CD4-positive, alpha-beta T cell (primary cell): ENCODE results near the gene GPC5. TPM values are rescaled to one million over a fixed set of nuclear protein-coding genes. Genes with fewer than 3 reads are reported as not detected.
"Not testable (repeated sequence)": the region's sequence is repeated elsewhere in the genome, so short reads cannot be mapped to it uniquely, and the experiment has no call there.

Experiments
- ATAC-seq: fragments of 200-7000 bp; cut with Tn5 transposase; one replicate; pipeline ENCODE4 v1.10.0; 2022; ENCODE audit warnings: mild to moderate bottlenecking; ENCODE audit not compliant: poor library complexity
- CTCF ChIA-PET: fragments of 350-600 bp; sonication (Branson Sonifier 250); formaldehyde crosslinking; loops from one replicate; lab custom pipeline; 2021; ENCODE audit warnings: antibody characterized with exemption, inconsistent platforms; lab: Charles Lee
- POLR2A ChIA-PET: fragments of 350-600 bp; sonication (Branson Sonifier 250); formaldehyde crosslinking; loops from one replicate; lab custom pipeline; 2021; ENCODE audit warnings: antibody characterized with exemption, inconsistent platforms; lab: Charles Lee
- DNase-seq, 14 experiments: peaks; one replicate each; pipeline ENCODE4 v3.0.0-alpha.2; 2013 to 2020; ENCODE audit warnings: mixed read lengths in 2 of 14
- H3K27ac ChIP-seq, 2 donors: one replicate each; pipeline versions ENCODE4 v1.5.1 to v1.7.0; 2013; ENCODE audit warnings: low read length in 2 of 2, low read depth in 1 of 2, mild to moderate bottlenecking in 1 of 2
- H3K27me3 ChIP-seq, 2 experiments: 1 replicate in 1 of 2; 2 replicates in 1 of 2; pipeline versions ENCODE4 v1.6.1 to v1.7.0; 2013; ENCODE audit warnings: low read length in 2 of 2, control low read depth in 1 of 2, mild to moderate bottlenecking in 1 of 2, moderate library complexity in 1 of 2; ENCODE audit not compliant: insufficient read depth in 2 of 2, control insufficient read depth in 1 of 2
- H3K36me3 ChIP-seq: one replicate; pipeline ENCODE4 v1.6.1; 2013; ENCODE audit warnings: low read length, control low read depth; ENCODE audit not compliant: insufficient read depth
- H3K4me1 ChIP-seq: one replicate; pipeline ENCODE4 v1.6.1; 2013; ENCODE audit warnings: low read length, control low read depth; ENCODE audit not compliant: insufficient read depth
- H3K4me3 ChIP-seq: one replicate; pipeline ENCODE4 v1.5.1; 2013; ENCODE audit warnings: mild to moderate bottlenecking, low read length, moderate library complexity
- H3K9me3 ChIP-seq, 2 experiments: 1 replicate in 1 of 2; 2 replicates in 1 of 2; pipeline versions ENCODE4 v1.6.1 to v1.7.0; 2013; ENCODE audit warnings: low read length in 2 of 2, mild to moderate bottlenecking in 2 of 2, control low read depth in 1 of 2, moderate library complexity in 1 of 2; ENCODE audit not compliant: control insufficient read depth in 1 of 2, insufficient read depth in 1 of 2
- H3K27ac Mint-ChIP-seq: one replicate; pipeline ENCODE4 v1.8.0; 2020; ENCODE audit warnings: mixed read lengths
- H3K27me3 Mint-ChIP-seq: one replicate; pipeline ENCODE4 v1.8.0; 2021; ENCODE audit warnings: mixed read lengths
- H3K36me3 Mint-ChIP-seq: one replicate; pipeline ENCODE4 v1.8.0; 2021; ENCODE audit warnings: low read depth, mixed read lengths
- H3K4me1 Mint-ChIP-seq: one replicate; pipeline ENCODE4 v1.8.0; 2021; ENCODE audit warnings: low read depth, mixed read lengths
- H3K4me3 Mint-ChIP-seq: one replicate; pipeline ENCODE4 v1.8.0; 2020; ENCODE audit warnings: mild to moderate bottlenecking, mixed read lengths
- H3K9me3 Mint-ChIP-seq: one replicate; pipeline ENCODE4 v1.8.0; 2020; ENCODE audit warnings: mixed read lengths
- CTCF ChIP-seq: fragments of 200-600 bp; IDR thresholded peaks from one replicate; pipeline ENCODE4 v1.8.0; 2022; ENCODE audit warnings: antibody characterized with exemption, mild to moderate bottlenecking
- intact Hi-C, 2 experiments: fragments of 100-400 bp; cut with DNase I in 1 of 2; cut with micrococcal nuclease in 1 of 2; formaldehyde crosslinking; loops; one replicate each; pipeline versions ENCODE4 v1.15.1 to v1.9.0; 2023 to 2025; cut with DNase I, micrococcal nuclease
- total RNA-seq, 174 experiments: library from RNA in 2 of 174; stranded (reverse) in 2 of 174; gene quantifications; one replicate each; pipeline ENCODE4 v1.2.3 and lab custom pipeline; 2021 to 2026

Gene GPC5
- total RNA-seq, 2 experiments from 2014 or later, result not detected

GRCh38 chr13:92538164-92538563 is 1139.7 kb downstream of the GPC5 start:
- no peaks in the 10 kb centered on the region for H3K36me3 ChIP-seq
- H3K27me3 ChIP-seq, result no peaks in the 10 kb centered on the region
- Mint-ChIP-seq H3K27ac (no peak overlapping the region), H3K4me3 (no peak overlapping the region), H3K9me3 (peaks cover 6% of the 10 kb centered on the region), H3K27me3 (no peaks in the 10 kb centered on the region), H3K4me1 (no peaks in the 10 kb centered on the region), H3K36me3 (no peaks in the 10 kb centered on the region)
- H3K4me1 ChIP-seq, result no peaks in the 10 kb centered on the region
- intact Hi-C loops, result no loop called here
- CTCF ChIA-PET, result no interaction called here
- DNase-seq, result no peak
- no peak for ATAC-seq
- POLR2A ChIA-PET, result no interaction called here
- no peak overlapping the region for H3K4me3 ChIP-seq
- TF ChIP-seq CTCF, result no peak
- H3K9me3 ChIP-seq, result no peaks in the 10 kb centered on the region
- H3K27ac ChIP-seq, result no peak overlapping the region

- H3K27ac Mint-ChIP-seq, ATAC-seq, CTCF ChIA-PET, H3K4me3 ChIP-seq, H3K27me3 Mint-ChIP-seq, H3K9me3 Mint-ChIP-seq, H3K4me3 Mint-ChIP-seq, H3K27ac ChIP-seq, H3K4me1 ChIP-seq, H3K36me3 ChIP-seq, DNase-seq, H3K9me3 ChIP-seq, H3K36me3 Mint-ChIP-seq, intact Hi-C loops, POLR2A ChIA-PET, H3K4me1 Mint-ChIP-seq, H3K27me3 ChIP-seq: not testable (repeated sequence)
Observed at GRCh38 chr13:92539148-92539547, 1140.7 kb downstream of the GPC5 start.

GRCh38 chr13:92547266-92547665 is 1148.8 kb downstream of the GPC5 start:
- no peak for TF ChIP-seq CTCF
- H3K27ac ChIP-seq, result no peak overlapping the region
- no peaks in the 10 kb centered on the region for H3K36me3 ChIP-seq
- CTCF ChIA-PET, result no interaction called here
- H3K27me3 ChIP-seq, result no peaks in the 10 kb centered on the region
- POLR2A ChIA-PET, result no interaction called here
- ATAC-seq, result no peak
- no peaks in the 10 kb centered on the region for H3K4me1 Mint-ChIP-seq
- H3K4me1 ChIP-seq, result no peaks in the 10 kb centered on the region
- DNase-seq, result no peak
- H3K9me3 Mint-ChIP-seq, result peaks cover 2% of the 10 kb centered on the region
- H3K9me3 ChIP-seq, result peaks cover 0 to 6% of the 10 kb centered on the region in 2 experiments
- H3K36me3 Mint-ChIP-seq, result no peaks in the 10 kb centered on the region
- no peak overlapping the region for H3K4me3 ChIP-seq
- intact Hi-C loops, result no loop called here
- no peaks in the 10 kb centered on the region for H3K27me3 Mint-ChIP-seq
- no peak overlapping the region for H3K27ac Mint-ChIP-seq
- no peak overlapping the region for H3K4me3 Mint-ChIP-seq

GRCh38 chr13:92549276-92549675 is 1150.9 kb downstream of the GPC5 start:
- H3K4me3 Mint-ChIP-seq, result no peak overlapping the region
- H3K4me3 ChIP-seq, result no peak overlapping the region
- DNase-seq (no peak), ATAC-seq (no peak)
- ChIA-PET CTCF (no interaction called here), POLR2A (no interaction called here)
- no peaks in the 10 kb centered on the region for H3K36me3 Mint-ChIP-seq
- H3K27ac Mint-ChIP-seq, result no peak overlapping the region
- H3K4me1 ChIP-seq, result no peaks in the 10 kb centered on the region
- no peak for TF ChIP-seq CTCF
- H3K4me1 Mint-ChIP-seq, result no peaks in the 10 kb centered on the region
- H3K27ac ChIP-seq, result no peak overlapping the region
- H3K9me3 Mint-ChIP-seq, result no peaks in the 10 kb centered on the region
- H3K27me3 Mint-ChIP-seq, result no peaks in the 10 kb centered on the region
- H3K27me3 ChIP-seq, result no peaks in the 10 kb centered on the region
- H3K9me3 ChIP-seq, result peaks cover 0 to 6% of the 10 kb centered on the region in 2 experiments
- H3K36me3 ChIP-seq, result no peaks in the 10 kb centered on the region
- intact Hi-C loops, result no loop called here
